MCF 10A (cell line): ENCODE results near the gene TBXAS1. TPM values are rescaled to one million over a fixed set of nuclear protein-coding genes. Genes with fewer than 3 reads are reported as not detected.

Experiments used
- BruUV-seq: library from RNA; stranded (reverse); fragments of 400-500 nt; replicated peaks from 2 replicates; lab custom pipeline; 2021; lab: Mats Ljungman, UMichigan
- CTCF ChIA-PET: fragments of 300-600 bp; sonication (Branson Sonifier 250); formaldehyde crosslinking; extraction: SDS; loops from one replicate; lab custom pipeline; 2021; ENCODE audit warnings: antibody characterized with exemption, inconsistent platforms; lab: Yijun Ruan, JAX
- POLR2A ChIA-PET: fragments of 300-600, 350-650 bp; sonication (Branson Sonifier 250); formaldehyde crosslinking; extraction: SDS; loops from one replicate; lab custom pipeline; 2020; ENCODE audit warnings: antibody characterized with exemption, inconsistent platforms; lab: Yijun Ruan, JAX
- DNase-seq: peaks from one replicate; pipeline ENCODE4 v3.0.0-alpha.2; 2018; ENCODE audit not compliant: unreplicated experiment
- H3K27ac Mint-ChIP-seq: one replicate; pipeline ENCODE4 v1.8.0; 2022; ENCODE audit warnings: mild to moderate bottlenecking, low read depth, mixed read lengths; ENCODE audit not compliant: unreplicated experiment
- H3K27me3 Mint-ChIP-seq: one replicate; pipeline ENCODE4 v1.8.0; 2022; ENCODE audit warnings: mixed read lengths; ENCODE audit not compliant: insufficient read depth, unreplicated experiment
- H3K36me3 Mint-ChIP-seq: one replicate; pipeline ENCODE4 v1.8.0; 2022; ENCODE audit warnings: mild to moderate bottlenecking, moderate library complexity, mixed read lengths; ENCODE audit not compliant: insufficient read depth, unreplicated experiment
- H3K4me1 Mint-ChIP-seq: one replicate; pipeline ENCODE4 v1.8.0; 2022; ENCODE audit warnings: mixed read lengths; ENCODE audit not compliant: insufficient read depth, unreplicated experiment
- H3K4me3 Mint-ChIP-seq: one replicate; pipeline ENCODE4 v1.8.0; 2022; ENCODE audit warnings: mild to moderate bottlenecking, moderate library complexity, mixed read lengths; ENCODE audit not compliant: unreplicated experiment
- H3K9me3 Mint-ChIP-seq: one replicate; pipeline ENCODE4 v1.8.0; 2022; ENCODE audit warnings: mixed read lengths; ENCODE audit not compliant: unreplicated experiment
- CTCF ChIP-seq: fragments of 200-600 bp; IDR thresholded peaks from one replicate; pipeline ENCODE4 v1.8.0; 2022; ENCODE audit warnings: antibody characterized with exemption, mild to moderate bottlenecking; ENCODE audit not compliant: unreplicated experiment
- intact Hi-C: fragments of 100-400 bp; cut with micrococcal nuclease; formaldehyde crosslinking; loops from 2 replicates; pipeline ENCODE4 v1.14.1; 2022
- total RNA-seq: library from RNA; stranded (reverse); gene quantifications from 2 replicates; pipeline ENCODE4 v1.2.3, GENCODE V29; 2022

TBXAS1 gene
- total RNA-seq, 1 experiment from 2014 or later = 1.5 TPM

GRCh38 chr7:139943401-139943800, 114.3 kb downstream of the TBXAS1 start:
- ChIA-PET POLR2A (no interaction called here), CTCF (interaction anchor here (0.7 kb wide), 1 partner anchor 305 kb away, joined by 3 read pairs; no protein-coding TSS in a partner anchor)
- no TSS peak for BruUV-seq
- Mint-ChIP-seq H3K4me3 (no peak overlapping the region), H3K9me3 (no peaks in the 10 kb centered on the region), H3K27me3 (peaks cover 31% of the 10 kb centered on the region), H3K27ac (no peak overlapping the region), H3K36me3 (no peaks in the 10 kb centered on the region), H3K4me1 (no peaks in the 10 kb centered on the region)
- DNase-seq = no peak
- TF ChIP-seq CTCF = no peak
- intact Hi-C loops = no loop called here

DNA sequence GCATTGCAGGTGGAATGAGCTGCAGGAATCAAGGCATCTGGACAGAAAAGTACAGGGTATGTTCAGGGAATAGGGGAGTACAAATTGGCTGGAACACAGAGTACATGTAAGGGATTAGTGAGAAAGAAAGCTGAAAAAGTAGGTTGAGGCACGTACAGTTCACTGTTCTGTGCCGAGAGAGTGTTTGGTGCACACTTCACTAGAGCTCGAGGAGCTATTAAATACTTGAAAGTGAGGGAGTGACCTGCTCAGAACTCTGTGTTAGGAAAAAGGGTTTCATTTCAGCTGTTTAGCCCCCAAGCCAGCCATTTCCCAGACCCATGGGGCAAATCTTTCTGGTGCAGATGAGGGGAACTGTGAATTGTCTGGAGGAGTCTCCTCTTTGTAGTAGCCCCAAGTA, 115.2 kb downstream of the TBXAS1 start:
- CTCF ChIA-PET = interaction anchor here (0.7 to 0.8 kb wide), 2 partner anchors 299 to 304 kb away, joined by 3 read pairs; no protein-coding TSS in a partner anchor
- H3K4me1 Mint-ChIP-seq = no peaks in the 10 kb centered on the region
- TF ChIP-seq CTCF = no peak
- no peaks in the 10 kb centered on the region for H3K9me3 Mint-ChIP-seq
- BruUV-seq = no TSS peak
- no peak for DNase-seq
- intact Hi-C loops = no loop called here
- no peak overlapping the region for H3K4me3 Mint-ChIP-seq
- peaks cover 27% of the 10 kb centered on the region for H3K27me3 Mint-ChIP-seq
- POLR2A ChIA-PET = no interaction called here
- no peaks in the 10 kb centered on the region for H3K36me3 Mint-ChIP-seq
- no peak overlapping the region for H3K27ac Mint-ChIP-seq

- no peak for DNase-seq
- no peak for TF ChIP-seq CTCF
- BruUV-seq = no TSS peak
- Mint-ChIP-seq H3K4me1 (no peaks in the 10 kb centered on the region), H3K27me3 (peaks cover 19% of the 10 kb centered on the region), H3K4me3 (no peak overlapping the region), H3K9me3 (no peaks in the 10 kb centered on the region), H3K36me3 (no peaks in the 10 kb centered on the region), H3K27ac (no peak overlapping the region)
- ChIA-PET POLR2A (no interaction called here), CTCF (interaction anchor here (0.6 to 1.7 kb wide), 2 partner anchors 56 to 83 kb away, joined by 3 to 6 read pairs; no protein-coding TSS in a partner anchor)
- intact Hi-C loops = no loop called here
Observed at GRCh38 chr7:139946533-139946932, 117.5 kb downstream of the TBXAS1 start.

DNA sequence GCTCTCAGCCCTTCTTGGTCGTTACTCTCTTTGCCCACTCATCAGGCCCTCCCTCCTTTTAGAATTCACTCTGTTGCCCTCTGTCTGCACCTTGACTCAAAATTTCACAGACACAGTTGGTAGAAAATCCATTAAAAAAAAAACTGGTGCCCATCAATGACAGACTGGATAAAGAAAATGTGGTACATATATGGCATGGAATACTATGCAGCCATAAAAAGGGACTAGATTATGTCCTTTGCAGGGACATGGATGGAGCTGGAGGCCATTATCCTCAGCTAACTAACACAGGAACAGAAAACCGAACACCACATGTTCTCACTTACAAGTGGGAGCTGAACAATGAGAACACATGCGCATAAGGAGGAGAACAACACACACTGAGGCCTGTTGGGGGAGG, 118.0 kb downstream of the TBXAS1 start:
- intact Hi-C loops = no loop called here
- no peak for DNase-seq
- BruUV-seq = no TSS peak

More for the DNA sequence above, 118.0 kb downstream of the TBXAS1 start:
- POLR2A ChIA-PET = interaction anchor here (0.8 kb wide), 1 partner anchor 372 kb away, joined by 5 read pairs; no protein-coding TSS in a partner anchor
- H3K36me3 Mint-ChIP-seq = no peaks in the 10 kb centered on the region
- TF ChIP-seq CTCF = no peak
- no peak overlapping the region for H3K4me3 Mint-ChIP-seq
- CTCF ChIA-PET = interaction anchor here (0.6 kb wide), 1 partner anchor 82 kb away, joined by 3 read pairs; no protein-coding TSS in a partner anchor
- no peak overlapping the region for H3K27ac Mint-ChIP-seq
- no peaks in the 10 kb centered on the region for H3K4me1 Mint-ChIP-seq
- peaks cover 19% of the 10 kb centered on the region for H3K27me3 Mint-ChIP-seq
- no peaks in the 10 kb centered on the region for H3K9me3 Mint-ChIP-seq
